ENCODE data around the gene DNAJC10. TPM values are rescaled to one million over a fixed set of nuclear protein-coding genes. Genes with fewer than 3 reads are reported as not detected.

DNAJC10 gene
- total and polyA plus RNA-seq, 2 experiments from 2014 or later = 67.3 to 120 TPM

DNA sequence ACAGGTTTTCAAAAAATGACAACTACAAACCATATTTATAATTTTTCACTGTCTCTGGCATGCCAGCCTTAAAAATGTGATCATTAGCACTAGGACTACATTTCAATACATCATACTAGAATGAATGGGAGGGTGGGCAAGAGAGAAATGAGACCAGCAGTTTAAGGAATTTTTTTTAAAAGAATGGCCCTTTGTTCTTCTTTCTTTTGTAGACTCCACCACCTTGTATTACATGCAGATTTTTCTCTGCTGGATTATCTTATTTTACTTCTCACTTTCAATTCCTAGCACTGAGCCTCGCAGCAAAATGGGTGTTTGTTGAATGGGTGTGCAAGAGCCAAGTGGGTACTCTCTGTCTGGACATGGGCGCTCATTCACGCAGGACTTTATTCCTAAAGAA lies 110.4 kb downstream of the DNAJC10 start:
- H3K9me2 ChIP-seq (replicated peaks; ENCODE audit: insufficient read depth) = no peaks in the 10 kb centered on the region
- H3K9me3 ChIP-seq (ENCODE audit: low read depth) = no peaks in the 10 kb centered on the region
- H3K79me2 ChIP-seq = no peaks in the 10 kb centered on the region
- no peaks in the 10 kb centered on the region for H3K27me3 ChIP-seq
- TF ChIP-seq EZH2phosphoT487 (IDR thresholded peaks at IDR 0.05; ENCODE audit: low read depth, severe bottlenecking, unreplicated experiment) = no peak
- TF ChIP-seq CTCF (IDR thresholded peaks at IDR 0.05; ENCODE audit: poor library complexity) = no peak
- no peak for TF ChIP-seq EZH2 (IDR thresholded peaks at IDR 0.05; ENCODE audit: borderline replicate concordance)
- H2AFZ ChIP-seq = no peak overlapping the region
- DNase-seq (ENCODE audit: low spot score) = no peak
- H3K4me1 ChIP-seq (ENCODE audit: insufficient read depth) = peaks cover 12% of the 10 kb centered on the region
- H3K4me3 ChIP-seq = no peak overlapping the region
- H3K36me3 ChIP-seq (replicated peaks; ENCODE audit: insufficient read depth, low read depth) = no peaks in the 10 kb centered on the region
- WGBS (ENCODE audit: low lambda C conversion rate, missing lambda C conversion rate) = 89% methylated on average over 3 of the region's 3 CpGs
- H3K4me2 ChIP-seq = peak overlapping the region; percentile 48
- no peak overlapping the region for H3K27ac ChIP-seq
- H4K20me1 ChIP-seq (ENCODE audit: insufficient read depth, poor library complexity, severe bottlenecking) = no peaks in the 10 kb centered on the region

DNA sequence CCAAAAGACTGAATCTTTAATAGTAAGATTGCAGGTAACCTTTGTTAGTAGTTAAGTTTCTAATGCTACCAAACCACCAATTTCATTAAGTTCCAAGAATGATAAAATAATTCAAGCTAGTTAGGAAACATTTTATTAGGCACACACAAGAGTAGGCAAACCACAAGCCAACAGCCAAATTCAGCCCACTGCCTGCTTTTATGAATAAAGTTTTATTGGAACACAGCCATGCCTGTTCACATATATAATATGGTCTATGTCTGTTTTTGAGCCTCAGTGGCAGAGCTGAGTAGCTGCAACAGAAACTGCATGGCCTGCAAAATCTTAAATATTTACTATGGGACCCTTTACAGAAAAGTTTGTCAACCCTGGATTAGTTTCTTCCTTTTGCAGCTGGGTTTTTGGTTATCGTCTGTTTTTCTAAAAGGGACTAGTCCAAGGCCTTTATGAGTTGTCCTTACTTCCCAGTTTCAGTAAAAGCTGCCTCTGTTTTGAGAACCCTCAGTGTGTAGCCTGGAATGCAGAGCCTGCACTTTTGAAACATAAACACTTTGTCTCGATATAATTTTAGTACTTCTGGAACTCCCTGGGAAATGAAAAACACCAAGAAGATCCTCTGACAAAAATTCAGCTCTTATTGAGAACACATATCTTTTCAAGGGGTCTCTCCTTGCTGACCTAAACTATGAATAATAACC lies 111.3 kb downstream of the DNAJC10 start:
- no peaks in the 10 kb centered on the region for H3K79me2 ChIP-seq
- no peaks in the 10 kb centered on the region for H3K9me3 ChIP-seq (ENCODE audit: low read depth)
- no peaks in the 10 kb centered on the region for H3K9me2 ChIP-seq (replicated peaks; ENCODE audit: insufficient read depth)
- peaks cover 12% of the 10 kb centered on the region for H3K4me1 ChIP-seq (ENCODE audit: insufficient read depth)
- 67% methylated on average over 2 of the region's 2 CpGs for WGBS (ENCODE audit: low lambda C conversion rate, missing lambda C conversion rate)
- H3K27ac ChIP-seq = peak overlapping the region; percentile 12
- no peak overlapping the region for H2AFZ ChIP-seq
- H3K4me3 ChIP-seq = no peak overlapping the region
- DNase-seq (ENCODE audit: low spot score) = no peak
- no peaks in the 10 kb centered on the region for H3K27me3 ChIP-seq
- TF ChIP-seq EZH2phosphoT487 (IDR thresholded peaks at IDR 0.05; ENCODE audit: low read depth, severe bottlenecking, unreplicated experiment) (no peak), EZH2 (IDR thresholded peaks at IDR 0.05; ENCODE audit: borderline replicate concordance) (no peak), CTCF (IDR thresholded peaks at IDR 0.05; ENCODE audit: poor library complexity) (no peak)
- no peaks in the 10 kb centered on the region for H3K36me3 ChIP-seq (replicated peaks; ENCODE audit: insufficient read depth, low read depth)
- H4K20me1 ChIP-seq (ENCODE audit: insufficient read depth, poor library complexity, severe bottlenecking) = no peaks in the 10 kb centered on the region
- peak overlapping the region; percentile 5 for H3K4me2 ChIP-seq

- Histone ChIP-seq H3K4me1 (ENCODE audit: insufficient read depth) (peaks cover 13% of the 10 kb centered on the region), H3K4me2 (no peak overlapping the region), H3K9me3 (ENCODE audit: low read depth) (no peaks in the 10 kb centered on the region), H3K79me2 (no peaks in the 10 kb centered on the region), H3K9me2 (replicated peaks; ENCODE audit: insufficient read depth) (no peaks in the 10 kb centered on the region), H3K4me3 (no peak overlapping the region), H3K27me3 (no peaks in the 10 kb centered on the region), H4K20me1 (ENCODE audit: insufficient read depth, poor library complexity, severe bottlenecking) (no peaks in the 10 kb centered on the region), H3K27ac (no peak overlapping the region), H2AFZ (no peak overlapping the region), H3K36me3 (replicated peaks; ENCODE audit: insufficient read depth, low read depth) (no peaks in the 10 kb centered on the region)
- TF ChIP-seq EZH2 (IDR thresholded peaks at IDR 0.05; ENCODE audit: borderline replicate concordance) = no peak
- no peak for TF ChIP-seq EZH2phosphoT487 (IDR thresholded peaks at IDR 0.05; ENCODE audit: low read depth, severe bottlenecking, unreplicated experiment)
- no peak for TF ChIP-seq CTCF (IDR thresholded peaks at IDR 0.05; ENCODE audit: poor library complexity)
- no peak for DNase-seq (ENCODE audit: low spot score)
These were observed 115.0 kb downstream of the DNAJC10 start for GRCh38 chr2:182831101-182831500.
